GM08714 (cell line): ENCODE measurements around the gene SOX6.

Source experiments
- H3K4me3 ChIP-seq: fragments of 200-500 bp; sonication (Bioruptor generic); 2 replicates; pipeline ENCODE4 v1.5.1; 2014; ENCODE audit warnings: mild to moderate bottlenecking, low read length, inconsistent platforms
- ZNF274 ChIP-seq: IDR thresholded peaks from 2 replicates; pipeline ENCODE4 v1.6.1; 2012; ENCODE audit warnings: mild to moderate bottlenecking, low read depth, low read length

Gene SOX6

DNA sequence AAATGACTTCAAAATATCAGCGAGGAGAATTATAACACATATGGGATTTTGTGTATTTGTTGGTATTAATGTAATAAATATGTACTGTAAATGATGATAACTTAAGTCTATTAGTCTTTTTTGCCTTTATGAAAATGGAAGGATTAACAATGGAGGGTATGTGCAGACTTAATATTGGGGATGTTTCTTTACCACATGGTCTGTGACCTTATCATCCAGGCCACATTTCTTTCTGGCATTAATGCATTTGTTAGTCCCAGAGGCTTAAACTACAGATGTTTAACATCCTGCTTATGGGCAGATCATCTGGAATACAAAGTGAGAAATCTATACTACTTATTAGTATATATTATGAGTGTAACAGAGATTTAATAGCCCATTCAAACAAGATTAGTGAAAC is 64.6 kb downstream of the SOX6 start:
- TF ChIP-seq ZNF274: no peak
- no peak overlapping the region for H3K4me3 ChIP-seq

DNA sequence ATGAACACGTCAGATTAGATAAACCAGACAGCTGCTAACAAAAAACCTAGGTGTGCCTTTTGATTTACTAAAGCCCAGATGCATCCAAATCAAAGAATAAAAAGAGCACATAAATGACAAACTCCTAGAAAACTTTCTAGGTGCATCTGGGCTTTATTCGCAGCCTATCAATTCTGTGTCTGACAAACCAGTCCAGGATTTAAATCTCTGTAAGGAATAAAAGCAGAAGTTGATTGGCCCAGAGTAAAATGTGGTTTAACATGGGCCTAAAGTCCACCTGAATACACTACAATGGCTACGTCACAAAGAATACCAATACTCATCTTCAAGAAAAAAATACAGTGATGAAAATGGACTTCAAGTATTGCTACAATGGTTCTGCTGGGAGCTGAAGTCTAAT is 66.8 kb downstream of the SOX6 start:
- TF ChIP-seq ZNF274: no peak

DNA sequence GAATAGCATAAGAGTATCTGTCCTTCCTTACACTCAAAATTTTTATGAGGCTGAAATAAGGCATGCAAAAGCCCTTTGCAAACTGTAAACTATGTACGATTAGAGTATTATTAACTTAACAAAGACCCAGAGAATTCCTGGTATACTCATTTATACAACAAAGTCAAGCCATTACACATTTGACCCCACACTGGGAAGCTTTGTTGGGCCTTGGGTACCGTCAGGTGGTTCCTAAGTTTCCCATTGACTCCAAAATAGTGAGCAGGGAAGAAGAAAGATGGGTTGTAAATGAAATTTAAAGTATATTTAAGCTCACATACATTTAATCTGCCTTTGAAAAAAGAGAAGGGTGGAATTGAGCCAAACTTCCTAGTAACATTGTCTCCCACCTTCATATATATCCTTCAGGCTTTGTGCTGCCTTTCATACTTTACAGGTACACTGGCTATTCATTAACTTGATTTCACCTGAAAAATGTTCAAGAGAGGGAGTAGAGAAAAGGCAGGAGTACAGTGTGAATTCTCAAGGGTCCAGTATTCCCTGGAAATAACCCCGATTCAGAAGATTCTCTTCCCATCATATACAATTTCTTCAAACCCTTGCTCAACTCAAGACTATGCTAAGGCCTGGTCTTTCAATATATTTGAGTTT is 68.6 kb downstream of the SOX6 start:
- TF ChIP-seq ZNF274: no peak
- H3K4me3 ChIP-seq: no peak overlapping the region

More for the DNA sequence above, 66.8 kb downstream of the SOX6 start:
- H3K4me3 ChIP-seq: no peak overlapping the region

DNA sequence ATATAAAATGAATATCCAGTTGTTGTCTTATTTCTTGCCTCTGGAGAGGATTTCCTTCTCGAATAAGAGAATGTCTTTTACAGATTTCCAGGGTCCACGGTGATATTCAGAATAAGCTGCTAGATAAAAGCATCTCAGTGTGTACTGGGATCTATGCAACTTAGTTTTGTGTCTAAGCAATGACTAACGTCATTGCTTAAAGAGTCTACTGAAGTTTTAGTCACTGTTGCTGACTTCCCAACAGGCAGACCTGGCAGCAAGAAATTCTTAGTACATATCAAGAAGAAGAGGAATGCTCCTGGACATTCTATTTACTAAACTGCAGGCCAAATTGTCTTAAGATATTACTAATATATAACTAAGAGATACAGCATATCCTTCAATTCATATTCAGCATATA is 70.3 kb downstream of the SOX6 start:
- TF ChIP-seq ZNF274: no peak
- no peak overlapping the region for H3K4me3 ChIP-seq

DNA sequence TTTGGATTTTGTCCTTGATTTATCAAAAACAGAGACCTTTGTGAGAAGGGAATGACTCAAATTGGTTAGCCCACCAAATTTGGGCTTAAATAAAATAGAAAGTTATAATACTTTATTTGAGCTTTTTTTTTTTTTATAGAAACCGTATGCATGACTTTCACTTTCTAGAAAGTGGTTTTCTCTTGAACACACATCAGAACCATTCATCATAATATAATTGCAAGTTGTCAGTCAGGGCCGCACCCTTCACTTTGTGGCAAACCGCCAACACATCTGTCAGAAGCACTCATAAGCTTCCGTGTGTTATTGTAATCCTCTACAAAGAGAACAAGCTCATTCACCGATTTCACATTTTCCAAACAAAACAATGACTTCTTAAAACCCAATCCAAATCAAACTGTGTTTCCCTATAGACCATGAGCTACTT is 76.1 kb downstream of the SOX6 start:
- TF ChIP-seq ZNF274: no peak
- no peak overlapping the region for H3K4me3 ChIP-seq

DNA sequence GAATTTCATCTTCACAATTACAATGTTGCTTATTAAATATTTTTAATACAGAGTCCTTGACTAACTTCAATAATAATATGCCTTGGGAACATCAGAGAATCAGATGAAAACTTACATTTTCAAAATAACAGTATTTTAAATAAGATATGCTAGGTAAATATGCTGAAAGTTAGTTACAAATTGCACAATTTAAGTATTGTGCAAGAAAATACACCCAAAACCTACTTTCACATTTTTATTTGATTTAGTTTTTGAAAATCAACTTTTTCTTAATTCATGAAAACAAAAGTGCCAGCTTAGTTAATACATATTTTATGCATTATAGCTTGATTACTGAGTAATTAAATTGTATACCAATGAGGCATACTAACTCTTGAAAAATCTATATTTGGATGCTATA is 76.8 kb downstream of the SOX6 start:
- no peak for TF ChIP-seq ZNF274
- H3K4me3 ChIP-seq: no peak overlapping the region

DNA sequence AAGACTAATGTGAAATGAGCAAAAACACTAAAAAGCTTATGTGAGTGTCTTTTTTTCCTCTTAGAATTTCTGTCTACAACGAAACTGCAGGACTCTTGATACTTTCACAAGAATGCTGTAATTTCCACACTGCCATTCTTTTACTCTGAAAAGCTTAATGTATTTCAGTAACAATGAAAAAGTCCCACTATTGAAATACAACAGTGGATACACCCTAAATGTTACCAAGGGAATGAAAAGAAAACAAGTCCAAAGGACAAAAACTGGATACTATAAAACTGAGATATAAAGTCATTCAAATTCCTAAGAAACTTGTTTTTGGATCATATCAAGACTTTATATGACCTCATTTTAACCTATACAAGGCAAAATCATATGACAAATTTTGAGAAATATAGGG is 77.4 kb downstream of the SOX6 start:
- H3K4me3 ChIP-seq: no peak overlapping the region
- no peak for TF ChIP-seq ZNF274

DNA sequence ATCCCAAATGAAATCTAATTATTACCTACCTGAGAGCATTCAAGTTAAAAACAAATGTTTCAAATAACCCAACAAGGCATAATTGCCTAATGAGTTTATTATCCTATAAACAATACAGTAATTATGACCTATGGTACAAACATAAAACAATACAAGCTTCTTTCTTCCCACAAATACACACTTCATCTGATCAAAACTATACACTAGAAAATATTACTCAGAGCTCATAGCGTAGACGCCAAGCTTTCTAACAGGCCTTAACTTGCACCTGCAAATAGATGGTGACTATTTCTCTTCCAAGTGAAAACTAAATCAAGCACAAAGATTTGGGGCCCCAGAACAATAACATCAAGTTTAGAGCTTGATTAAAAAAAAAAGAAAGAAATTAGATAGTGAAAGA is 78.1 kb downstream of the SOX6 start:
- TF ChIP-seq ZNF274: no peak
- H3K4me3 ChIP-seq: no peak overlapping the region

DNA sequence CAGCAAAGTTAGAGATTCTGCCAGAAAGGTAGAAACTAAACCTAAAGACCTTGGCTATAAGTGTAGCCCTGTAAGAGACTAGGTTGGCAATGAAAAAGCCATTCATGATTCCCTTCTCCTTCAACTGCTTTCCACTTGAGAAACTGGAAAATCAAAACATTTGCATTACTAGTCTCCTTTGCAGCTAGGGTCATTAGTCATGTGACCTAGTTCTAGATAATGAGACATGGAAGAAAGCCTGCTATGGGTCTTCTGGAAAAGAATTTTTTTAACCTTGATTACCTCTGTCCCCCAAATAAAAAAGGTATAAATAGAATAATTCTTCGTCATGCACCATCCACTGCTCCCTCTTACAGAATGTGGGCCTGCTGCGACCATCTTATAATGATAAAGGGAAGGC is 80.1 kb downstream of the SOX6 start:
- no peak overlapping the region for H3K4me3 ChIP-seq
- no peak for TF ChIP-seq ZNF274

DNA sequence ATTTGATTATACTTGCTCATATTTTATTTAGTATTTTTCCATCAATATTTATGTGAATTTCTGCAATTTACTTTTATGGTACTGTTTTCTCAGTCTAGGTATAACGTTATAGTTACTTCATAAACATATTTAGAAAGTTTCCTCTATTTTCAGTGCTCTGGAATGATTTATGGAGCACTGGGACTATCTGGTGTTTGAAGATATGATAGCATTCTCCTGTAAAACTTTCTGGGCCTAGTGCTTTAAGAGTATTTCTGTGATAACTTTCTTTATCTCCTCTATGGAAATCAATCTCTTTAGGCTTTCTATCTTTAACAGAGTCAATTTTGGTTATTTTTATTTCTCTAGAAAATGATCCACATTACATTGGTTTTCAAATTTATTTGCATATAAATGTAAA is 85.1 kb downstream of the SOX6 start:
- no peak for TF ChIP-seq ZNF274
- no peak overlapping the region for H3K4me3 ChIP-seq

DNA sequence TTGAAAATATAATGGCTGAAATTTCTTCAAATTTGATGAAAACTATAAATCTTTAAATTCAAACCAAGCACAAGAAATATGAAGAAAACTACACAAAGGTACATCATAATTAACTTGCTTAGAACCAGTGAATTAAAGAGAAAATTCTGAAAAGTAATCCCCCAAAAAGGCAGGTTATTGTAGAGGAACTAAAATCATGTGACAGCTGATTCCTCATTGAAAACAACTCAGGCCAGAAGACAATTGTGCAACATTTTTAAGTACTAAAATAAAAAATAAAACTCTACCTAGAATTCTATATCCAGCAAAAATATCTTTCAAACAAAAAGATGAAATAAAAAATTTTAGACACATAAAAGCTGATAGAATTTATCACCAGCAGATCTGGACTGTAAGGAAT is 90.3 kb downstream of the SOX6 start:
- TF ChIP-seq ZNF274: no peak
- no peak overlapping the region for H3K4me3 ChIP-seq

DNA sequence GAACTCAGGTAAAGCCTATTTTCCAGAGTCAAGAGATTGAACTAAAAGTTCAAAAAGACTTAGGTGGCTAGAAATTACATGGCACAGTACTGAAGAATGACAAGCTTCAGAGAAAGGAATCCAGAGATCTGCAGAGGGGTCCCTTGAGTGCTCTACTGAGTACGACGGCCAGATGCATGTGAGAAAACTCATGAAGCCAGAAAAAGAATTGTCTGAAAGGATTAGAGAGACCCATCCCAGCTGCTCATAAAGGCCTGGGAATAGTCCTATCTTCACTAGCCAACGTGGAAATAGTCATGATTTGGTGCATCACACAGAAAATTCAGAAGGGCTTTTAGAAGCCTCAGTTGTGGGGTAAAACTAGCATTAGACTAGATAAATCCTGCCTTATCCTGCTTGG is 91.3 kb downstream of the SOX6 start:
- TF ChIP-seq ZNF274: no peak
- no peak overlapping the region for H3K4me3 ChIP-seq

DNA sequence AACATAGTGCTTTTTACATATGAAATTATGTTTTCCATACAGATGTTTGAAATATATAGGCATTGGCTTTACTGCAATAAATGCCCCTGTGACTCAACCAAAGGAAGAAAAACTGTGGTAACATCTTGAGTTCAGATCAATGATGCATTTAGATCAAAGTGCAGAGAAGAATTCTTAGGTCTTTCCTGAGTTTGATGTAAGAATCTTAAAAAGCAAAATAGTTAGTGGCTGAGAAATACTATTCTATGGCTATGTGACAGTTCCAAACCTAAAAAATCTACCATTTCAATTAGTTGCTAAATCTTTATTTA is 93.7 kb downstream of the SOX6 start:
- H3K4me3 ChIP-seq: no peak overlapping the region

DNA sequence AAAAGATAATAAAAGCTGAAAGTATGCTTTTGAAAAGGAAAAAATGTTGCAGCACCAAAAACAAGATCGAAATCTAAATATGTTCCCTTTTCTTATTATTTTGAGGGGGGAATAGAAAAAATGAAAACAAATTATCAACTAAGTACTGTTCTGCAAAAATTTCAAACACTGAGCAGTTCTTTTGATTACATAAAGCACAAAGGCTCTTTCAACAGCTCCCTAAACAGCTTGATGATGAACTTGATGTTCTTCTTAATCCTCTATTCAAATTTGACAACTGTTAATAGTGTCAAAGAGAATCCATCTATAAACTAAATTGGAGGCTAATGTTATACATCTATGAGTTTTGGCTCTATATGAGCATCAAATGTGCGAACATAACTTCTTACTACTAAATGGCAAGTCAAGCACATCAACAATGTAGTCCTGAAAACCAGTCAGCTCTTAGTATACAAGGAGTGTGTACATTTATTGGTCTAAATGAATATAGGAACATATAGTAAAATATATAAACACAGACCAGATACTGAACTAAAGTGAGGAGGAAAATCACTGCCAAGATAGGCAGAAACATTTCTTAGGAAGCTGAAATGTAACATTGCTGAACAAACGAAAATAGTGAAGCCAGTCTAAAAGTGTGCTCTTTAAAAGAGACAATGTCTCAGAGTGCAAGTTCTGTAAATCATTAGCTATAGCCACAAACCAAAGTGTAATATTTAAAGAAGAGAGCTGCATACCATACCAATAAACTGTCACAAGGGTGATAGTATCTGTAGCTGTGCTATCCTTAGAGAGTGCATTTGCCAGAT is 94.3 kb downstream of the SOX6 start:
- no peak overlapping the region for H3K4me3 ChIP-seq
- no peak for TF ChIP-seq ZNF274

More for the DNA sequence above, 93.7 kb downstream of the SOX6 start:
- no peak for TF ChIP-seq ZNF274

DNA sequence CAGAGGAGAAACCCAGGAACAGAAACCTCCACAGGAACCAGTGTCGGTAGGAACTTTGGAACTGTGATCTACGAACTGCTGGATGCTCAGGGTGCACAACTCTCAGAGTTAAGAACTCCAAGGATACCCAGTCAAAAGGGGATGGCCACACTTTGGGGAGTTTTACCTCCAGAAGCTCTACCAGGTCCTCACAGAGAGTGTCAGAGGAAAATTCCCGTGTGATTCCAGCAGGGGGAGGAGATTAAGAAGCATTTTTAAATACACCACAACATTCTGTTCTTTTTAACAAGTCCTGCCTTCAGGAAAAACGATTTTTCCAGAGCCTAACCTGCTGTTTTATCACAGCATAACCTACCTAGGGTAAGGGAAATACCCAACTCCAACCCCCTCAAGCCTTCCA is 104.0 kb downstream of the SOX6 start:
- TF ChIP-seq ZNF274: no peak
- no peak overlapping the region for H3K4me3 ChIP-seq

DNA sequence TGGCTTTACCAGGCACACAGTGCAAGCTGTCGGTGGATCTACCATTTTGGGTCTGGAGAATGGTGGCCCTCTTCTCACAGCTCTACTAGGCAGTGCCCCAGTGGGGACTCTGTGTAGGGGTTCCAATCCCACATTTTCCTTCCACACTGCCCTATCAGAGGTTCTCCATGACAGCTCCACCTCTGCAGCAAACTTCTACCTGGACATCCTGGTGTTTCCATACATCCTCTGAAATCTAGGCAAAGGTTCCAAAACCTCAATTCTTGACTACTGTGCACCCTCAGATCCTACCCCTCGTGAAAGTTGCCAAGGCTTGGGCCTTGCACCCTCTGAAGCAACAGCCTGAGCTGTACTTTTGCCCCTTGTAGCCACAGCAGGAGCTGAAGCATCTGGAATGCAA is 108.1 kb downstream of the SOX6 start:
- no peak overlapping the region for H3K4me3 ChIP-seq
- TF ChIP-seq ZNF274: no peak
